Esophagus squamous epithelium (tissue), 5 donors: Measurements from ENCODE around the gene RPS6KB2. TPM values are rescaled to one million over a fixed set of nuclear protein-coding genes. Genes with fewer than 3 reads are reported as not detected.

ENCODE experiments used
- DNase-seq: peaks from one replicate; lab custom pipeline; 2025; lab: John Stamatoyannopoulos, UW
- H3K27ac ChIP-seq, 4 donors: fragments of 200-600 bp; sonication (generic); one replicate each; pipeline ENCODE4 v1.5.1; 2016 to 2019; ENCODE audit warnings: mild to moderate bottlenecking in 1 of 4
- H3K27me3 ChIP-seq, 4 donors: fragments of 200-600 bp; sonication (generic); 1 replicate in 3 of 4; 2 replicates in 1 of 4; pipeline versions ENCODE4 v1.5.1 to v1.6.0; 2017 to 2021; ENCODE audit warnings: antibody characterized with exemption in 1 of 4
- H3K36me3 ChIP-seq, 3 donors: fragments of 200-600 bp; sonication (generic); one replicate each; pipeline ENCODE4 v1.5.1; 2016 to 2019
- H3K4me1 ChIP-seq, 3 donors: fragments of 200-600 bp; sonication (generic); one replicate each; pipeline ENCODE4 v1.5.1; 2017 to 2019
- H3K4me3 ChIP-seq, 4 donors: fragments of 200-600 bp; sonication (generic); 1 replicate in 3 of 4; 2 replicates in 1 of 4; pipeline ENCODE4 v1.5.1; 2016 to 2019; ENCODE audit warnings: mild to moderate bottlenecking in 2 of 4, moderate library complexity in 1 of 4
- H3K9me3 ChIP-seq, 3 donors: fragments of 200-600 bp; sonication (generic); one replicate each; pipeline ENCODE4 v1.5.1; 2016 to 2019
- POLR2A ChIP-seq, 4 donors: fragments of 450-650 bp; IDR thresholded peaks; one replicate each; pipeline ENCODE4 v1.6.1; 2017; ENCODE audit warnings: antibody characterized with exemption in 4 of 4, mild to moderate bottlenecking in 4 of 4, moderate library complexity in 3 of 4
- WGBS, 2 donors: methylation state at CpG; one replicate each; pipeline ENCODE4 v1.1.5; 2018; 5-methylcytosine and 5-hydroxymethylcytosine counted together
- intact Hi-C: fragments of 100-400 bp; cut with DNase I; formaldehyde crosslinking; loops from one replicate; pipeline ENCODE4 v1.15.0; 2022
- total RNA-seq, 4 donors: library from RNA; depleted of rRNA; stranded (reverse); fragments of >200 nt; gene quantifications; one replicate each; pipeline ENCODE4 v1.1.0, GENCODE V29; 2016
- TF ChIP-seq, protein P1 (sequence below), 6 experiments: fragments of 450-650 bp in 4 of 6; fragments of 200-600 bp in 2 of 6; sonication (generic) in 2 of 6; IDR thresholded peaks; one replicate each; pipeline ENCODE4 v1.5.1; 2016 to 2019; ENCODE audit warnings: antibody characterized with exemption in 6 of 6, mild to moderate bottlenecking in 4 of 6, moderate library complexity in 4 of 6
- donor health status: DM: yes; HTN: yes; CAD: no.

Gene RPS6KB2
- total RNA-seq, 4 donors from 2014 or later = 67.5 to 121 (median 113) TPM

DNA sequence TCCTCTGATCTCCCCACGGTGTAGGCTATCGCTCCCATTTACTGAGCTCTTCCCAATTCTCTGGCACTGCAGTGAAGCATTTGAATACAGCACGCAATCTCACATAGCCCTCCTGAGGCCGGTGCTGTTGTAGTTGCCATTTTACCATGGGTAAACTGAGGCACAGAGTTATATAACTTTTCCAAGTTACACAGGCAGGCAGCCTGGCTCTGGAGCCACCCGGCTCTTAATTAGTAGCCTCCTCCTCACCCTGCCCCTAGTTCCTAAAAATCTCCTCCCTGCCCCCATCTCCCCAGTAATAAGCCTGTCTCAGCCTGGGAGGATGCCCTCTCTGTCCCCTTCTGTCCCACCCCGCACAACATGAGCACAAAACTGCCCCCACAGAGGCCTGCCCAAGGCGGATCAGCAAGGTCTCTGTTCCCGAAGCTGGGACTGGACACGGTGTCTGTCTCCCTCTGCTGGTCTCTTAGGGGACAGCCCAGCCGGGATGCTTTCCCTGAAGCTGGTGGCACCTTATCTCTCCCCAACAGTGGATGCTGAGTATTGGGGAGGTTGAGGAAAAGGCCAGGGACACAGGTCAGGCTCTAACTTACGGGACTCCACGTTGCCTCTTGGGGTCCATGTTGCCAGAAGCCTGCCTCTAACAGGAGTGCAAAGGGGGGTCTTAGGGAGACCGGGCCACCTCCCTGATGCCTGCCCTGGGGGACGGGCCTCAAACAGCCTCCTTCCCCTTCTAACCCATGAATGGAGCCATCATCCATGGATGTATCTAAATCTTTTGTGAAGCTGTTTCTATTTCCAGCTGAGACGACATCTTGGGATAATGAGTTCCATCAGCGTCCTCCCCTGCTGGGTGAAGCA, 45.8 kb upstream of the RPS6KB2 start:
- Histone ChIP-seq H3K27me3 (no peaks in the 10 kb centered on the region), H3K27ac (peak overlapping the region in 2 of 4 donors; percentile 6 to 9), H3K4me1 (peaks cover 17 to 65% (median 19%) of the 10 kb centered on the region in 3 donors), H3K4me3 (no peak overlapping the region), H3K36me3 (no peaks in the 10 kb centered on the region), H3K9me3 (no peaks in the 10 kb centered on the region)
- 42 to 51% methylated on average over 13 to 15 of the region's 16 CpGs for WGBS, 2 donors
- DNase-seq = no peak
- TF ChIP-seq, protein P1, sequence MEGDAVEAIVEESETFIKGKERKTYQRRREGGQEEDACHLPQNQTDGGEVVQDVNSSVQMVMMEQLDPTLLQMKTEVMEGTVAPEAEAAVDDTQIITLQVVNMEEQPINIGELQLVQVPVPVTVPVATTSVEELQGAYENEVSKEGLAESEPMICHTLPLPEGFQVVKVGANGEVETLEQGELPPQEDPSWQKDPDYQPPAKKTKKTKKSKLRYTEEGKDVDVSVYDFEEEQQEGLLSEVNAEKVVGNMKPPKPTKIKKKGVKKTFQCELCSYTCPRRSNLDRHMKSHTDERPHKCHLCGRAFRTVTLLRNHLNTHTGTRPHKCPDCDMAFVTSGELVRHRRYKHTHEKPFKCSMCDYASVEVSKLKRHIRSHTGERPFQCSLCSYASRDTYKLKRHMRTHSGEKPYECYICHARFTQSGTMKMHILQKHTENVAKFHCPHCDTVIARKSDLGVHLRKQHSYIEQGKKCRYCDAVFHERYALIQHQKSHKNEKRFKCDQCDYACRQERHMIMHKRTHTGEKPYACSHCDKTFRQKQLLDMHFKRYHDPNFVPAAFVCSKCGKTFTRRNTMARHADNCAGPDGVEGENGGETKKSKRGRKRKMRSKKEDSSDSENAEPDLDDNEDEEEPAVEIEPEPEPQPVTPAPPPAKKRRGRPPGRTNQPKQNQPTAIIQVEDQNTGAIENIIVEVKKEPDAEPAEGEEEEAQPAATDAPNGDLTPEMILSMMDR (IDR thresholded peaks at IDR 0.05) = peak; percentile 92 to 98 (median 97)
- no peak for TF ChIP-seq POLR2A (IDR thresholded peaks at IDR 0.05)
- intact Hi-C loops = loop anchor here (5.0 kb wide), 1 partner anchor 35 kb away; no protein-coding TSS in a partner anchor

DNA sequence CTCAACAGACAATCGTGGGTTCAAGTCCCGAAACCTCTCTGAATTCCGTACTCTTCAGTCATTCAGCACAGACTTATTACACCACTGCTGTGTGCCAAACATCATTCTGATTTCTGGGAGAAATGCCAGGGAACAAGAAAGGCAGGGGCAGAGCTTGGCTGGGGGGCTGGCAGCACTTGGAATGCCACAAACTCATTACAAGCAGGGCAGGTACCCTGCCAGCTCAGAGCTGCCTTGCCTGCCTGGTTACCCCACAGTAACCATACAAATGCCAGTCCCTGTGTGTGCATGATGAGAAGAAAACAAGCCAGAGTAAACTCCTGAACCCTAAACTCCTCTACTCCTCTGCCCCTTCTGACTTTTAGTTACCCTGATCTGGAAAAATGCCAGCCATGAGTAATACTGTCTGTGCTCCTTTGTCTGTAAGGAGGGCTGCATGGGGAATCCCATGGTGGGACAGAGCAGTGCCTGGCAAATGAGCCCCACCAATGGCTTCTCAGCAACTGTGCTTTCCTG, 43.4 kb upstream of the RPS6KB2 start:
- no peaks in the 10 kb centered on the region for H3K27me3 ChIP-seq
- no peak overlapping the region for H3K4me3 ChIP-seq
- WGBS, 2 donors = 55 to 60% methylated on average over 2 to 3 of the region's 3 CpGs
- peak overlapping the region in 2 of 4 donors; percentile 29 for H3K27ac ChIP-seq
- TF ChIP-seq, protein P1 (IDR thresholded peaks at IDR 0.05) = no peak
- TF ChIP-seq POLR2A (IDR thresholded peaks at IDR 0.05) = no peak
- no peaks in the 10 kb centered on the region for H3K36me3 ChIP-seq
- intact Hi-C loops = loop anchor here (5.0 kb wide), 1 partner anchor 38 kb away; no protein-coding TSS in a partner anchor
- no peaks in the 10 kb centered on the region for H3K9me3 ChIP-seq
- peaks cover 4 to 53% (median 6%) of the 10 kb centered on the region in 3 donors for H3K4me1 ChIP-seq
- no peak for DNase-seq

DNA sequence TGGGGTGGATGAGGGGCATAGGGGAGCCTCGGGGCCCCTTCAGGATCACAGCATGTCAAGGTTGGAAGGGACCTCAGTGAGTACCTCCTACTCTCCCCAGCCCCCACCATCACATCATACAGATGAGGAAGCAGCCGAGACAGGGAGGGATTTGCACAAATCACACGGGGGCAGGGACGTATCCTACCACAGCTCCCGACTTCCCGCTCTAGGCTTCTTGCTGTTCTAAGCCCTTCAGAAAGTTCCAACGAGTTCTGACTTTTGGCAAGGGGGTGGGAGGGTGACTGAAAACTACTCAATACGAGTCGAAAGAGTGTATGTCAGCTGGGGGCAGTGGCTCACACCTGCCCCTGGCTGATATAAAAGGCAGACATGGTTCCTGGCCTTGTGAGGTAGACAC, 41.2 kb upstream of the RPS6KB2 start:
- Histone ChIP-seq H3K4me1 (peaks cover 5 to 51% (median 16%) of the 10 kb centered on the region in 3 donors), H3K36me3 (no peaks in the 10 kb centered on the region), H3K4me3 (no peak overlapping the region), H3K27me3 (no peaks in the 10 kb centered on the region), H3K27ac (no peak overlapping the region), H3K9me3 (no peaks in the 10 kb centered on the region)
- intact Hi-C loops = no loop called here
- TF ChIP-seq POLR2A (IDR thresholded peaks at IDR 0.05) = no peak
- TF ChIP-seq, protein P1 (IDR thresholded peaks at IDR 0.05) = no peak
- 38 to 43% methylated on average over 8 of the region's 9 CpGs for WGBS, 2 donors
- DNase-seq = no peak

DNA sequence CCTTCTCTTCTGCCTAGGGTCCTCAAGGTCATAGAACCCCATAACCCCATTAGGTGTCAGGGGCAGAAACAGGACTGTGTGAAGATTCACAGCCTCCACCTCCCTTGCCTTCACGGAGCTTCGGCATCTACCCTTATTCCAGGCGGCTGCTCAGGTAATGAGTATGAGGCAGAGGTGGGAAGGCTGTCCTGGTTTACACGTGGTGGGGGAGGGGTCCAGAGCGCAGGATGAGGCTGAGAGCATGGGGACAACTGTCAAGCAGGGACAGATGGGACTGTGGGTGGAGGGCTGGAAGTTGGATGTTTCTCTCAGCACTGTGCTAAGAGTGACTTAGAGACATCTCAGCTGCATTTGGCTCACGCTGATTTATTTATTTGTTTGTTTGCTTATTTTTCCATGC, 40.8 kb upstream of the RPS6KB2 start:
- H3K27me3 ChIP-seq = no peaks in the 10 kb centered on the region
- H3K4me1 ChIP-seq = peaks cover 5 to 51% (median 15%) of the 10 kb centered on the region in 3 donors
- WGBS, 2 donors = 67 to 74% methylated on average over 3 to 6 of the region's 6 CpGs
- intact Hi-C loops = no loop called here
- DNase-seq = no peak
- no peak overlapping the region for H3K27ac ChIP-seq
- no peaks in the 10 kb centered on the region for H3K9me3 ChIP-seq
- H3K4me3 ChIP-seq = no peak overlapping the region
- TF ChIP-seq, protein P1 (IDR thresholded peaks at IDR 0.05) = no peak
- no peak for TF ChIP-seq POLR2A (IDR thresholded peaks at IDR 0.05)
- no peaks in the 10 kb centered on the region for H3K36me3 ChIP-seq

DNA sequence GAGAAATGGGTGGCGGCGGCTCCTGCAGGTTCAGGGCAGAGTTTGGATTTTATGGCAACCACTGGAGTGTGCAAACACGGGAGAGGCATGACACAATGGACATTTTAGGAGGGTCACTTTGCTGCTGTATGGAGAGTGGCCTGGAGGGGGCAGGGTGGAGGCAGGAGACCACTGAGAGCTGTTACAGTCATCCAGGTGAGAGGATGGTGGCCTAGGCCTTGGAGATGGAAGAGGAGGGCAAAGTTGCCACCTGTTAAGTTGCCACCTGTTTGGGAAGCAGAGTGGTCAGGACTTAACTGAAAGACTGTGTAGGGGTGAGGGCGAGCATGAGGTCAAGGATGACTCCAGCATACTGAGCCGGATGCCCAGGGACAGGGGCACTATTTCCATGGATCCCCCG, 38.8 kb upstream of the RPS6KB2 start:
- Histone ChIP-seq H3K27me3 (no peaks in the 10 kb centered on the region), H3K27ac (no peak overlapping the region), H3K36me3 (peaks cover 0 to 12% (median 0%) of the 10 kb centered on the region in 3 donors), H3K4me1 (peaks cover 18 to 53% (median 18%) of the 10 kb centered on the region in 3 donors), H3K9me3 (no peaks in the 10 kb centered on the region), H3K4me3 (no peak overlapping the region)
- 66 to 72% methylated on average over 6 of the region's 6 CpGs for WGBS, 2 donors
- DNase-seq = no peak
- intact Hi-C loops = no loop called here
- TF ChIP-seq, protein P1 (IDR thresholded peaks at IDR 0.05) = peak in 5 of 6 experiments; percentile 24 to 50 (median 36)
- no peak for TF ChIP-seq POLR2A (IDR thresholded peaks at IDR 0.05)
